Measurements from ENCODE around the gene SNX19. TPM values are rescaled to one million over a fixed set of nuclear protein-coding genes. Genes with fewer than 3 reads are reported as not detected.

The SNX19 gene
- polyA plus RNA-seq, 2 donors, result 7.6 to 15.8 TPM

- 70 to 74% methylated on average over 6 of the region's 6 CpGs for WGBS, 2 donors
Observed at GRCh38 chr11:130876931-130877915, 39.1 kb downstream of the SNX19 start.

GRCh38 chr11:130876100-130876499 lies 40.2 kb downstream of the SNX19 start:
- H3K9me3 ChIP-seq (ENCODE audit: control insufficient read depth in 2 of 2, insufficient read depth in 1 of 2, low read depth in 1 of 2, low read length in 1 of 2), result no peaks in the 10 kb centered on the region
- no peaks in the 10 kb centered on the region for H3K27me3 ChIP-seq (ENCODE audit: control insufficient read depth in 1 of 2, insufficient read depth in 2 of 2, low read length in 2 of 2)
- 51 to 59% methylated on average over 4 of the region's 4 CpGs for WGBS, 2 donors
- H3K27ac ChIP-seq (ENCODE audit: low read depth in 2 of 2, low read length in 1 of 2), result no peak overlapping the region
- H3K4me1 ChIP-seq (ENCODE audit: control insufficient read depth in 2 of 2, insufficient read depth in 2 of 2, low read length in 1 of 2), result peaks cover 0 to 10% of the 10 kb centered on the region in 2 donors
- H3K36me3 ChIP-seq (ENCODE audit: control insufficient read depth in 2 of 2, insufficient read depth in 2 of 2, low read length in 1 of 2), result peaks cover 12 to 21% of the 10 kb centered on the region in 2 donors
- no peak overlapping the region for H3K4me3 ChIP-seq (ENCODE audit: low read depth in 1 of 2, low read length in 2 of 2)

More at GRCh38 chr11:130876931-130877915, 39.1 kb downstream of the SNX19 start:
- H3K36me3 ChIP-seq (ENCODE audit: control insufficient read depth in 2 of 2, insufficient read depth in 2 of 2, low read length in 1 of 2), result peaks cover 16 to 23% of the 10 kb centered on the region in 2 donors
- no peaks in the 10 kb centered on the region for H3K27me3 ChIP-seq (ENCODE audit: control insufficient read depth in 1 of 2, insufficient read depth in 2 of 2, low read length in 2 of 2)
- no peak overlapping the region for H3K4me3 ChIP-seq (ENCODE audit: low read depth in 1 of 2, low read length in 2 of 2)
- peaks cover 0 to 11% of the 10 kb centered on the region in 2 donors for H3K4me1 ChIP-seq (ENCODE audit: control insufficient read depth in 2 of 2, insufficient read depth in 2 of 2, low read length in 1 of 2)
- H3K27ac ChIP-seq (ENCODE audit: low read depth in 2 of 2, low read length in 1 of 2), result no peak overlapping the region
- H3K9me3 ChIP-seq (ENCODE audit: control insufficient read depth in 2 of 2, insufficient read depth in 1 of 2, low read depth in 1 of 2, low read length in 1 of 2), result no peaks in the 10 kb centered on the region

GRCh38 chr11:130874955-130875531 lies 41.2 kb downstream of the SNX19 start:
- H3K36me3 ChIP-seq (ENCODE audit: control insufficient read depth in 2 of 2, insufficient read depth in 2 of 2, low read length in 1 of 2), result peaks cover 6 to 16% of the 10 kb centered on the region in 2 donors
- H3K4me3 ChIP-seq (ENCODE audit: low read depth in 1 of 2, low read length in 2 of 2), result no peak overlapping the region
- H3K4me1 ChIP-seq (ENCODE audit: control insufficient read depth in 2 of 2, insufficient read depth in 2 of 2, low read length in 1 of 2), result peaks cover 0 to 10% of the 10 kb centered on the region in 2 donors
- no peak overlapping the region for H3K27ac ChIP-seq (ENCODE audit: low read depth in 2 of 2, low read length in 1 of 2)
- no peaks in the 10 kb centered on the region for H3K9me3 ChIP-seq (ENCODE audit: control insufficient read depth in 2 of 2, insufficient read depth in 1 of 2, low read depth in 1 of 2, low read length in 1 of 2)
- 69 to 89% methylated on average over 7 of the region's 7 CpGs for WGBS, 2 donors
- H3K27me3 ChIP-seq (ENCODE audit: control insufficient read depth in 1 of 2, insufficient read depth in 2 of 2, low read length in 2 of 2), result no peaks in the 10 kb centered on the region

GRCh38 chr11:130874396-130874795 lies 41.9 kb downstream of the SNX19 start:
- Histone ChIP-seq H3K27me3 (ENCODE audit: control insufficient read depth in 1 of 2, insufficient read depth in 2 of 2, low read length in 2 of 2) (no peaks in the 10 kb centered on the region), H3K4me3 (ENCODE audit: low read depth in 1 of 2, low read length in 2 of 2) (no peak overlapping the region), H3K4me1 (ENCODE audit: control insufficient read depth in 2 of 2, insufficient read depth in 2 of 2, low read length in 1 of 2) (peaks cover 0 to 10% of the 10 kb centered on the region in 2 donors), H3K9me3 (ENCODE audit: control insufficient read depth in 2 of 2, insufficient read depth in 1 of 2, low read depth in 1 of 2, low read length in 1 of 2) (no peaks in the 10 kb centered on the region), H3K36me3 (ENCODE audit: control insufficient read depth in 2 of 2, insufficient read depth in 2 of 2, low read length in 1 of 2) (peaks cover 6 to 14% of the 10 kb centered on the region in 2 donors), H3K27ac (ENCODE audit: low read depth in 2 of 2, low read length in 1 of 2) (no peak overlapping the region)
- WGBS, 2 donors, result 36 to 76% methylated on average over 1 of the region's 1 CpG

- H3K9me3 ChIP-seq (ENCODE audit: control insufficient read depth in 2 of 2, insufficient read depth in 1 of 2, low read depth in 1 of 2, low read length in 1 of 2), result no peaks in the 10 kb centered on the region
- H3K4me1 ChIP-seq (ENCODE audit: control insufficient read depth in 2 of 2, insufficient read depth in 2 of 2, low read length in 1 of 2), result peaks cover 0 to 10% of the 10 kb centered on the region in 2 donors
- H3K4me3 ChIP-seq (ENCODE audit: low read depth in 1 of 2, low read length in 2 of 2), result no peak overlapping the region
- peaks cover 0 to 11% of the 10 kb centered on the region in 2 donors for H3K36me3 ChIP-seq (ENCODE audit: control insufficient read depth in 2 of 2, insufficient read depth in 2 of 2, low read length in 1 of 2)
- no peaks in the 10 kb centered on the region for H3K27me3 ChIP-seq (ENCODE audit: control insufficient read depth in 1 of 2, insufficient read depth in 2 of 2, low read length in 2 of 2)
- 93 to 94% methylated on average over 1 of the region's 1 CpG for WGBS, 2 donors
- no peak overlapping the region for H3K27ac ChIP-seq (ENCODE audit: low read depth in 2 of 2, low read length in 1 of 2)
Observed at GRCh38 chr11:130873761-130874160, 42.5 kb downstream of the SNX19 start.

GRCh38 chr11:130872981-130873380 lies 43.3 kb downstream of the SNX19 start:
- H3K9me3 ChIP-seq (ENCODE audit: control insufficient read depth in 2 of 2, insufficient read depth in 1 of 2, low read depth in 1 of 2, low read length in 1 of 2), result no peaks in the 10 kb centered on the region
- peaks cover 0 to 6% of the 10 kb centered on the region in 2 donors for H3K4me1 ChIP-seq (ENCODE audit: control insufficient read depth in 2 of 2, insufficient read depth in 2 of 2, low read length in 1 of 2)
- peaks cover 0 to 7% of the 10 kb centered on the region in 2 donors for H3K36me3 ChIP-seq (ENCODE audit: control insufficient read depth in 2 of 2, insufficient read depth in 2 of 2, low read length in 1 of 2)
- 67 to 77% methylated on average over 6 of the region's 6 CpGs for WGBS, 2 donors
- no peak overlapping the region for H3K27ac ChIP-seq (ENCODE audit: low read depth in 2 of 2, low read length in 1 of 2)
- no peak overlapping the region for H3K4me3 ChIP-seq (ENCODE audit: low read depth in 1 of 2, low read length in 2 of 2)
- no peaks in the 10 kb centered on the region for H3K27me3 ChIP-seq (ENCODE audit: control insufficient read depth in 1 of 2, insufficient read depth in 2 of 2, low read length in 2 of 2)

GRCh38 chr11:130872513-130872912 lies 43.8 kb downstream of the SNX19 start:
- Histone ChIP-seq H3K4me1 (ENCODE audit: control insufficient read depth in 2 of 2, insufficient read depth in 2 of 2, low read length in 1 of 2) (peaks cover 0 to 4% of the 10 kb centered on the region in 2 donors), H3K4me3 (ENCODE audit: low read depth in 1 of 2, low read length in 2 of 2) (no peak overlapping the region), H3K36me3 (ENCODE audit: control insufficient read depth in 2 of 2, insufficient read depth in 2 of 2, low read length in 1 of 2) (peaks cover 0 to 5% of the 10 kb centered on the region in 2 donors), H3K27ac (ENCODE audit: low read depth in 2 of 2, low read length in 1 of 2) (peak overlapping the region in 1 of 2 donors; percentile 34), H3K27me3 (ENCODE audit: control insufficient read depth in 1 of 2, insufficient read depth in 2 of 2, low read length in 2 of 2) (no peaks in the 10 kb centered on the region), H3K9me3 (ENCODE audit: control insufficient read depth in 2 of 2, insufficient read depth in 1 of 2, low read depth in 1 of 2, low read length in 1 of 2) (no peaks in the 10 kb centered on the region)
- WGBS, 2 donors, result 80 to 90% methylated on average over 6 of the region's 6 CpGs

GRCh38 chr11:130872102-130872501 lies 44.2 kb downstream of the SNX19 start:
- no peak overlapping the region for H3K4me3 ChIP-seq (ENCODE audit: low read depth in 1 of 2, low read length in 2 of 2)
- no peaks in the 10 kb centered on the region for H3K9me3 ChIP-seq (ENCODE audit: control insufficient read depth in 2 of 2, insufficient read depth in 1 of 2, low read depth in 1 of 2, low read length in 1 of 2)
- WGBS, 2 donors, result 84 to 89% methylated on average over 5 of the region's 5 CpGs
- H3K4me1 ChIP-seq (ENCODE audit: control insufficient read depth in 2 of 2, insufficient read depth in 2 of 2, low read length in 1 of 2), result peaks cover 0 to 4% of the 10 kb centered on the region in 2 donors
- no peaks in the 10 kb centered on the region for H3K27me3 ChIP-seq (ENCODE audit: control insufficient read depth in 1 of 2, insufficient read depth in 2 of 2, low read length in 2 of 2)
- H3K27ac ChIP-seq (ENCODE audit: low read depth in 2 of 2, low read length in 1 of 2), result peak overlapping the region in 1 of 2 donors; percentile 1
- H3K36me3 ChIP-seq (ENCODE audit: control insufficient read depth in 2 of 2, insufficient read depth in 2 of 2, low read length in 1 of 2), result peaks cover 0 to 5% of the 10 kb centered on the region in 2 donors

GRCh38 chr11:130871616-130872015 lies 44.7 kb downstream of the SNX19 start:
- peaks cover 0 to 4% of the 10 kb centered on the region in 2 donors for H3K4me1 ChIP-seq (ENCODE audit: control insufficient read depth in 2 of 2, insufficient read depth in 2 of 2, low read length in 1 of 2)
- H3K27me3 ChIP-seq (ENCODE audit: control insufficient read depth in 1 of 2, insufficient read depth in 2 of 2, low read length in 2 of 2), result no peaks in the 10 kb centered on the region
- H3K27ac ChIP-seq (ENCODE audit: low read depth in 2 of 2, low read length in 1 of 2), result no peak overlapping the region
- no peak overlapping the region for H3K4me3 ChIP-seq (ENCODE audit: low read depth in 1 of 2, low read length in 2 of 2)
- H3K9me3 ChIP-seq (ENCODE audit: control insufficient read depth in 2 of 2, insufficient read depth in 1 of 2, low read depth in 1 of 2, low read length in 1 of 2), result no peaks in the 10 kb centered on the region
- peaks cover 0 to 5% of the 10 kb centered on the region in 2 donors for H3K36me3 ChIP-seq (ENCODE audit: control insufficient read depth in 2 of 2, insufficient read depth in 2 of 2, low read length in 1 of 2)
- WGBS, 2 donors, result 46 to 54% methylated on average over 2 of the region's 2 CpGs

Data from esophagus (tissue), 2 donors.